ENCODE measurements around the gene ZNF248. TPM values are rescaled to one million over a fixed set of nuclear protein-coding genes. Genes with fewer than 3 reads are reported as not detected.
A peak's percentile ranks its signal among the peaks of the same experiment; 100 is the strongest.
"Not testable (repeated sequence)": the region's sequence is repeated elsewhere in the genome, so short reads cannot be mapped to it uniquely, and the experiment has no call there.

ZNF248 gene
- total and polyA plus RNA-seq, 2 donors, result 7.6 to 8.8 TPM

DNA sequence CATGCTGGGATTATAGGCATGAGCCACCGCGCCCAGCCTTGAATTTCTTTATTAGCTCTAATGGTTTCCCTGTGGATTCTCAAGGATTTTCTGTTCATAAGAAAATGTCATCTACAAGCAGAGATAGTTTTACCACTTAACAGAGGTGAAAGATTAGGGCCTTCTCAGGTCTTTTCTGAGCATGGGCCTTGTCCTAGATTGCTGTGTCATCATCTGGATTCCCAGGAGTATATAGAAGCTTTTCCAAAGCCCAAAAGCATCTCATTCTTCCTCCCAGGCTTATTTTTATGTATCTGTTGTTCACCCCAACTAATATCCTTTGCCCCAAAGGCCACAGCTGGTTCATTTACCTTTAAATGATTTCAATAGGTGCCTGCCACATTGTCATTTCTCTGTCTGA lies 13.7 kb upstream of the ZNF248 start:
- no peak overlapping the region for H3K4me3 ChIP-seq (ENCODE audit: low read length in 2 of 2)
- no peaks in the 10 kb centered on the region for H3K27me3 ChIP-seq (ENCODE audit: control insufficient read depth in 2 of 2, insufficient read depth in 1 of 2, low read length in 1 of 2)
- no peak for DNase-seq (ENCODE audit: low read depth in 6 of 9, low spot score in 9 of 9)
- no peaks in the 10 kb centered on the region for H3K9me3 ChIP-seq (ENCODE audit: control insufficient read depth in 2 of 2, insufficient read depth in 1 of 2, low read length in 1 of 2)
- WGBS, result 69% methylated on average over 2 of the region's 2 CpGs
- no peak overlapping the region for H3K27ac ChIP-seq (ENCODE audit: low read depth in 1 of 2, low read length in 1 of 2)
- no peaks in the 10 kb centered on the region for H3K4me1 ChIP-seq (ENCODE audit: control insufficient read depth in 2 of 2, insufficient read depth in 2 of 2, low read length in 2 of 2)
- H3K36me3 ChIP-seq (ENCODE audit: control insufficient read depth in 2 of 2, insufficient read depth in 2 of 2, low read length in 1 of 2), result no peaks in the 10 kb centered on the region

DNA sequence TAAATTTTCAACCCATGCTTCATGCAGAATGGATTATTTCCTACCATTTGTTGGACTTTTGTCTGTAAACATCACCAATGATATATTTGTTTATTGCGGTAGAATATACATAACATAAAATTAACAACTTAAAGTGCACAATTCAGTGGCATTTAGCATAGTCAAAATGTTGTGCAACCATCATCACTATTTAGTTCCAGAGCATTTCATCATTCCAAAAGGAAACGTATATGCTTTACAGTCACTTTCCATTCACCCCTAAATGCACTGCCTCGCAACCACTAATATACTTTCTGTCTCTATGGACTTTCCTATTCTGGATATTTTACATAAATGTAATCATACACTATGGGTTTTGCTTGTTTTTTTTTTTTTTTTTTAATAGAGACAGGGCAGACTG lies 11.4 kb upstream of the ZNF248 start:
- Histone ChIP-seq H3K4me1 (ENCODE audit: control insufficient read depth in 2 of 2, insufficient read depth in 2 of 2, low read length in 2 of 2) (no peaks in the 10 kb centered on the region), H3K27ac (ENCODE audit: low read depth in 1 of 2, low read length in 1 of 2) (no peak overlapping the region), H3K27me3 (ENCODE audit: control insufficient read depth in 2 of 2, insufficient read depth in 1 of 2, low read length in 1 of 2) (no peaks in the 10 kb centered on the region), H3K36me3 (ENCODE audit: control insufficient read depth in 2 of 2, insufficient read depth in 2 of 2, low read length in 1 of 2) (no peaks in the 10 kb centered on the region), H3K9me3 (ENCODE audit: control insufficient read depth in 2 of 2, insufficient read depth in 1 of 2, low read length in 1 of 2) (no peaks in the 10 kb centered on the region), H3K4me3 (ENCODE audit: low read length in 2 of 2) (no peak overlapping the region)
- DNase-seq (ENCODE audit: low read depth in 6 of 9, low spot score in 9 of 9), result no peak
- 95% methylated on average over 3 of the region's 3 CpGs for WGBS

DNA sequence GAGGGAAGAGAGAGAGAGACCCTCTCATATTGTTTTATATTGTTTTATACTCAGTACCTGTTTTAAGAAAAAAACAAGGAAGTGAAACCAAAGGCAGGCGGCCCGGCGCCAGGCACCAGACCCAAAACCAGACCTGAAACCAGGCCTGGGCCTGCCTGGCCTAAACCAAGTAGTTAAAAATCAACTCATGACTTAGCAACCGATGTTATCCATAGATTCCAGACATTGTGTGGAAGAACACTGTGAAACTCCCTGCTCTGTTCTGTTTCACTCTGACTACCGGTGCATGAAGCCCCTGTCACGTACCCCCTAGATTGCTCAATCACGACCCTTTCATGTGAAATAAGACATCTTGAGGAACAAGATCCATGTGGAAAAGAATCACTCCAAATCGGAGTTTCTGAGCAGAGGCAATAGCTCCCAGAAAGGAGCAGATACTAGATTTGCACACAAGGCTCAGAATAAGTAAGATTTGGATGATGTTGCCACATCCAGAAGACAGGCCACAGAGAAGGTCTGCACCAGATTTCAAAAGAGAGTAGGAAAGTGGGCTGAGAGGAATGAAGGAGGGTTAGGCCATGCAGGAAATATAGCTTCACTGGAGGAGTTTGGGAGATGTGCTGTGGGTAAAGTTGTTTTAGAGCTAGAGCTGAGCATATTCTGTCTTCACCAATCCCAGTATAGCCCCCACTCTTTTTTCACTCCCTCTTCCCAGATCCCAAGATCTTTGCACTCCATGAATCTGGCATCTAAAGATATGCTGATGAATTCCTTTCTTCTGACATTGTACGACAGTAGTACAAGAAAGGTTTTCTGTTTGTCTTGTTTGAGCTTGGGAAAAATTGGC lies 8.8 kb upstream of the ZNF248 start:
- no peaks in the 10 kb centered on the region for H3K9me3 ChIP-seq (ENCODE audit: control insufficient read depth in 2 of 2, insufficient read depth in 1 of 2, low read length in 1 of 2)
- no peak overlapping the region for H3K4me3 ChIP-seq (ENCODE audit: low read length in 2 of 2)
- H3K27me3 ChIP-seq (ENCODE audit: control insufficient read depth in 2 of 2, insufficient read depth in 1 of 2, low read length in 1 of 2), result no peaks in the 10 kb centered on the region
- H3K4me1 ChIP-seq (ENCODE audit: control insufficient read depth in 2 of 2, insufficient read depth in 2 of 2, low read length in 2 of 2), result no peaks in the 10 kb centered on the region
- H3K36me3 ChIP-seq (ENCODE audit: control insufficient read depth in 2 of 2, insufficient read depth in 2 of 2, low read length in 1 of 2), result no peaks in the 10 kb centered on the region
- DNase-seq (ENCODE audit: low read depth in 6 of 9, low spot score in 9 of 9), result no peak
- 86% methylated on average over 9 of the region's 9 CpGs for WGBS
- H3K27ac ChIP-seq (ENCODE audit: low read depth in 1 of 2, low read length in 1 of 2), result no peak overlapping the region

DNA sequence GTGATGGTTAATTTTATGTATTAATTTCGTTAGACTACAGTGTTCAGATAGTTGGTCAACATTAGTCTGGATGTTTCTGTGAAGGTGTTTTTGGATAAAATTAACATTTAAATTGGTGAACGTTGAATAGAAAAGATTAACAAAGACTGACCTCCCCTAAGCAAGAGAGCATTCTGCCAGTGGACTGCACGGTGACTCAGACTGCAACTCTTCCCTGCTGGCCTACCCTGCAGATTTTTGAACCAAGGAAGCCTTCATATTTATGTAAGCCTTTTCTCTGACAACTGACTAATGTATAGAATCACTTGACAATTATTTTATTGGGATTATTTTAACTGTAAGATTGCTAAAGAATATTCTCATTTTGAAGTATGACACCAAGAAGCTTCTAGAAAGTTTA lies 7.9 kb upstream of the ZNF248 start:
- H3K4me3 ChIP-seq (ENCODE audit: low read length in 2 of 2), result no peak overlapping the region
- no peaks in the 10 kb centered on the region for H3K36me3 ChIP-seq (ENCODE audit: control insufficient read depth in 2 of 2, insufficient read depth in 2 of 2, low read length in 1 of 2)
- 87% methylated on average over 3 of the region's 3 CpGs for WGBS
- no peaks in the 10 kb centered on the region for H3K27me3 ChIP-seq (ENCODE audit: control insufficient read depth in 2 of 2, insufficient read depth in 1 of 2, low read length in 1 of 2)
- H3K27ac ChIP-seq (ENCODE audit: low read depth in 1 of 2, low read length in 1 of 2), result no peak overlapping the region
- no peak for DNase-seq (ENCODE audit: low read depth in 6 of 9, low spot score in 9 of 9)
- H3K9me3 ChIP-seq (ENCODE audit: control insufficient read depth in 2 of 2, insufficient read depth in 1 of 2, low read length in 1 of 2), result no peaks in the 10 kb centered on the region
- no peaks in the 10 kb centered on the region for H3K4me1 ChIP-seq (ENCODE audit: control insufficient read depth in 2 of 2, insufficient read depth in 2 of 2, low read length in 2 of 2)

DNA sequence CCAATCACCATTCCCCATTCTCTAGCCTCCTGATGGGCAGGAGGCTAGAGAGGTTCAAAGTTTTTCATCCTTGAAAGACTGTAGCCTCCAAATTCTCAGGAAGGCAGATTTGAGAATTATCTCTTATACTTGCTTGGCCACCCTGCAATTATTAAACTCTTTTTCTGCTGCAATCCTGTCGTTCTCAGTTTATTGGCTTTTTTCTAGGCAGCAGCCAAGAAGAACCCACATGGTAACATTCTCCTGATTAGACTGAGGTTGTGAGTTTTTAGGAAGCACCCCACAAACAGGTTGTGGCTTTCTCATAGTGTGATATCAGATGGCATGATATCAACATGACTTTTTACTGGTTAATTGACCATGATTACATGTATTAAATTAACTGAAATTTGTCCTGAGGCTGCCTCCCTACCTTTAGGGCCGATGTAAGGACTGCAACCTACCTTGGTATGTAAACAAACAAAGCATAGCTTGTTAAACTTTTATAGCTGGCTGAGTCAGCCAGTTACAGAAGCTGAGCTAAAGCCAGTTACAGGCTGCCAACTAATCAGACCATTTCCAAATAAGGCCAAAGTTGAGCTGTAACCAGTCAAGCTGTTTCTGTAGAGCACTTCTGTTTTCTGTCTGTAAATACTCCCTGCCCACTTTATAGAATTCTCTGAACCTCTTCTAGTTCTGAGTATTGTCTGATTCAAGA lies 3.2 kb upstream of the ZNF248 start:
- Histone ChIP-seq H3K27ac (ENCODE audit: low read depth in 1 of 2, low read length in 1 of 2) (no peak overlapping the region), H3K4me1 (ENCODE audit: control insufficient read depth in 2 of 2, insufficient read depth in 2 of 2, low read length in 2 of 2) (peaks cover 3 to 5% of the 10 kb centered on the region in 2 donors), H3K27me3 (ENCODE audit: control insufficient read depth in 2 of 2, insufficient read depth in 1 of 2, low read length in 1 of 2) (no peaks in the 10 kb centered on the region), H3K4me3 (ENCODE audit: low read length in 2 of 2) (no peak overlapping the region), H3K36me3 (ENCODE audit: control insufficient read depth in 2 of 2, insufficient read depth in 2 of 2, low read length in 1 of 2) (no peaks in the 10 kb centered on the region), H3K9me3 (ENCODE audit: control insufficient read depth in 2 of 2, insufficient read depth in 1 of 2, low read length in 1 of 2) (no peaks in the 10 kb centered on the region)
- 90% methylated on average over 2 of the region's 2 CpGs for WGBS
- no peak for DNase-seq (ENCODE audit: low read depth in 6 of 9, low spot score in 9 of 9)

DNA sequence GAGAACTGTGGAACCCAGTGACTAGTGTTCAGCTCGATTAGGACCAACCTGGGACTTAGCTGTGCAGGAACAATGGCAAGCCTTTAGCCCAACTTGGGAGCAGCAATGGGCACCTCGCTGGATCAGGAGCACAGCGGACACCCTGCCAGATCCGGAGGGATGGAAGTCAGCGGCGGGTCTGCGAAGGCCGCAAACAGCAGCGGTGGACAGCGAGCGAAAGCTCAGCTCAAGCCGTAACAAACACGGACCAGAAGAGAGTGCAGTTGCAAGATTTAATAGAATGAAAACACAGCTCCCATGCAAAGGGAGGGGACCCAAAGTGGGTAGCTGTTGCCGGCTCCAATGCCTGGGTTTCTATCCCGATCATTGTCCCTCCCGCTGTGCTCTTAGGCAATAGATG lies 1.9 kb upstream of the ZNF248 start:
- not testable (repeated sequence) for DNase-seq (ENCODE audit: low read depth in 6 of 9, low spot score in 9 of 9); H3K4me3 ChIP-seq (ENCODE audit: low read length in 2 of 2); H3K4me1 ChIP-seq (ENCODE audit: control insufficient read depth in 2 of 2, insufficient read depth in 2 of 2, low read length in 2 of 2); H3K9me3 ChIP-seq (ENCODE audit: control insufficient read depth in 2 of 2, insufficient read depth in 1 of 2, low read length in 1 of 2); H3K27me3 ChIP-seq (ENCODE audit: control insufficient read depth in 2 of 2, insufficient read depth in 1 of 2, low read length in 1 of 2); H3K27ac ChIP-seq (ENCODE audit: low read depth in 1 of 2, low read length in 1 of 2); H3K36me3 ChIP-seq (ENCODE audit: control insufficient read depth in 2 of 2, insufficient read depth in 2 of 2, low read length in 1 of 2)
- WGBS, result 98% methylated on average over 16 of the region's 16 CpGs

DNA sequence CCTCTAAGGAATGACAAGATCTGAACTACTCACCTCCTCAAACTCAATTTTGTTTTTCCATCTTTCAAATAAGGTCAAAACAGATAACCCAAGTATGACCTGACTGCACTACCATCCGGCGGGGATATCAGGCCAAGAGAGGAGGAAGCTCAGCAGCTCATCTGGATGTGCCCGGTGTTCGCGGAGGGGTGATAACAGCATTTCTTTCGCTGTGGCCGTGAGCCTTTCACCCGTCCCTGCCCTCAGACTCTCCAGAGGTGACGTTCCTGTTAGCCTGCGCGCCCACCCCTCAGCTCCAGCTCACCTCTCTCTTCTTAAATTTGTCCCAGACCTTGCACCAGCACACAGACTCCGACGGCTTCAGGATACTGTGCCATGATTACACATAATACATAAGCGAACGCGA lies 526 bp downstream of the ZNF248 start:
- Histone ChIP-seq H3K27me3 (ENCODE audit: control insufficient read depth in 2 of 2, insufficient read depth in 1 of 2, low read length in 1 of 2) (no peaks in the 10 kb centered on the region), H3K4me1 (ENCODE audit: control insufficient read depth in 2 of 2, insufficient read depth in 2 of 2, low read length in 2 of 2) (peaks cover 3 to 5% of the 10 kb centered on the region in 2 donors), H3K36me3 (ENCODE audit: control insufficient read depth in 2 of 2, insufficient read depth in 2 of 2, low read length in 1 of 2) (no peaks in the 10 kb centered on the region), H3K27ac (ENCODE audit: low read depth in 1 of 2, low read length in 1 of 2) (peak overlapping the region; percentile 74 to 96), H3K4me3 (ENCODE audit: low read length in 2 of 2) (peak overlapping the region; percentile 90 to 99), H3K9me3 (ENCODE audit: control insufficient read depth in 2 of 2, insufficient read depth in 1 of 2, low read length in 1 of 2) (no peaks in the 10 kb centered on the region)
- DNase-seq (ENCODE audit: low read depth in 6 of 9, low spot score in 9 of 9), result peak in 6 of 9 donors; percentile 4 to 39 (median 8)
- WGBS, result 1% methylated on average over 16 of the region's 16 CpGs

DNA sequence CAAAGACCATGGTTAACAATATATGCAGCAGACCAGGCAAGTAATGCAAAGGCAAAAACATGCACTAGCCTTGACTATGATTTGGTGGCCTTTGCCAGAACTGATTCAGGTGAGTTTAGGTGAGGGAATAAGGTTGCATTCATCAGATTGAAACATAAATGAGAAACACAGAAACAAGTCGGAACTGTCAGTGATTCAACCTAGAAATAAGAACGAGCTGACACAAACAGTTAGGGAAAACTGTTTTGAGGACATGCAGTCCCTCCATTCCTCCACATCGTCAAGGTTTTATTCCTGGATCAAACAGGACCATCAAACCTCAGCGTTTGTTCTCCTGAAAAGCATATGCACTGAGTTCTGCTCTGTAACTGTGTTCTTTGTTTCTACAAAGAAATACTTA lies 1.8 kb downstream of the ZNF248 start:
- Histone ChIP-seq H3K36me3 (ENCODE audit: control insufficient read depth in 2 of 2, insufficient read depth in 2 of 2, low read length in 1 of 2) (no peaks in the 10 kb centered on the region), H3K4me1 (ENCODE audit: control insufficient read depth in 2 of 2, insufficient read depth in 2 of 2, low read length in 2 of 2) (peaks cover 3 to 5% of the 10 kb centered on the region in 2 donors), H3K4me3 (ENCODE audit: low read length in 2 of 2) (no peak overlapping the region), H3K27ac (ENCODE audit: low read depth in 1 of 2, low read length in 1 of 2) (no peak overlapping the region), H3K27me3 (ENCODE audit: control insufficient read depth in 2 of 2, insufficient read depth in 1 of 2, low read length in 1 of 2) (no peaks in the 10 kb centered on the region), H3K9me3 (ENCODE audit: control insufficient read depth in 2 of 2, insufficient read depth in 1 of 2, low read length in 1 of 2) (no peaks in the 10 kb centered on the region)
- DNase-seq (ENCODE audit: low read depth in 6 of 9, low spot score in 9 of 9), result no peak
- WGBS, result 93% methylated on average over 4 of the region's 4 CpGs

DNA sequence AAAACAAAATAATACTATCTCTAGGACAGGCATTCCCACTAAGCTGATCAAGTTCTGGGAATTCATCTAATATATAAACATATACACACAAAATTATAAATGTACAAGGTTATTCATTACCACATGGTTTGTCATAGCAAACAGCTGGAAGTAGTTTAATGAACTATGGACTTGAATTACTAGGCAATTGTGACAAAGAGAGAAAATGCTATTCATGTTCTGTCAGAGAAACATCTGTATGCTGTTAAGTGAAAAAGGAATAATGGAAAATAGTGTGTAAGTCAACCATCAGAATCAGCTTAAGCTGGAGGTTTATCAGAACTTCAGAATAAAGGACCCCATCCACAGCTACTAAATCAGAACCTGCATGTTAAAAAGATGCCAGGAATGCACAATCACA lies 2.8 kb downstream of the ZNF248 start:
- Histone ChIP-seq H3K4me3 (ENCODE audit: low read length in 2 of 2) (no peak overlapping the region), H3K9me3 (ENCODE audit: control insufficient read depth in 2 of 2, insufficient read depth in 1 of 2, low read length in 1 of 2) (no peaks in the 10 kb centered on the region), H3K27ac (ENCODE audit: low read depth in 1 of 2, low read length in 1 of 2) (no peak overlapping the region), H3K27me3 (ENCODE audit: control insufficient read depth in 2 of 2, insufficient read depth in 1 of 2, low read length in 1 of 2) (no peaks in the 10 kb centered on the region), H3K4me1 (ENCODE audit: control insufficient read depth in 2 of 2, insufficient read depth in 2 of 2, low read length in 2 of 2) (peaks cover 3 to 5% of the 10 kb centered on the region in 2 donors), H3K36me3 (ENCODE audit: control insufficient read depth in 2 of 2, insufficient read depth in 2 of 2, low read length in 1 of 2) (no peaks in the 10 kb centered on the region)
- DNase-seq (ENCODE audit: low read depth in 6 of 9, low spot score in 9 of 9), result no peak

All from thymus (tissue), 11 donors.